Tibial nerve (tissue), 4 donors: ENCODE results near the gene TMEM205. TPM values are rescaled to one million over a fixed set of nuclear protein-coding genes. Genes with fewer than 3 reads are reported as not detected.
"Not testable (repeated sequence)": the region's sequence is repeated elsewhere in the genome, so short reads cannot be mapped to it uniquely, and the experiment has no call there.

Experiments
- DNase-seq, 2 donors: peaks; one replicate each; pipeline ENCODE4 v3.0.0-alpha.2; 2019; ENCODE audit warnings: low spot score in 2 of 2
- H3K27ac ChIP-seq, 4 donors: fragments of 200-600 bp; sonication (generic) in 3 of 4; one replicate each; pipeline ENCODE4 v1.5.1; 2017 to 2019; ENCODE audit warnings: mild to moderate bottlenecking in 1 of 4
- H3K27me3 ChIP-seq, 2 donors: fragments of 200-600 bp; sonication (generic) in 1 of 2; one replicate each; pipeline versions ENCODE4 v1.5.1 to v1.6.0; 2017 to 2019
- H3K36me3 ChIP-seq, 3 donors: fragments of 200-600 bp; sonication (generic); one replicate each; pipeline ENCODE4 v1.5.1; 2018 to 2019
- H3K4me1 ChIP-seq, 4 donors: fragments of 200-600 bp; sonication (generic) in 3 of 4; one replicate each; pipeline ENCODE4 v1.5.1; 2017 to 2019
- H3K4me3 ChIP-seq, 4 donors: fragments of 200-600 bp; sonication (generic) in 3 of 4; one replicate each; pipeline ENCODE4 v1.5.1; 2017 to 2019; ENCODE audit warnings: mild to moderate bottlenecking in 1 of 4, moderate library complexity in 1 of 4
- H3K9me3 ChIP-seq, 4 donors: fragments of 200-600 bp; sonication (generic) in 3 of 4; one replicate each; pipeline ENCODE4 v1.5.1; 2017 to 2019
- EP300 ChIP-seq, 2 donors: sonication (generic); formaldehyde crosslinking; IDR thresholded peaks; one replicate each; pipeline ENCODE4 v1.6.1; 2017; ENCODE audit warnings: antibody characterized with exemption in 2 of 2, mild to moderate bottlenecking in 1 of 2
- POLR2A ChIP-seq, 2 donors: fragments of 450-650 bp; IDR thresholded peaks; one replicate each; pipeline ENCODE4 v1.6.1; 2017; ENCODE audit warnings: antibody characterized with exemption in 2 of 2, mild to moderate bottlenecking in 2 of 2, moderate library complexity in 2 of 2
- WGBS, 2 donors: methylation state at CpG; one replicate each; pipeline ENCODE4 v1.1.5; 2018; 5-methylcytosine and 5-hydroxymethylcytosine counted together
- total RNA-seq, 4 donors: library from RNA; depleted of rRNA; stranded (reverse); fragments of >200 nt; gene quantifications; one replicate each; pipeline ENCODE4 v1.1.0, GENCODE V29; 2016
- TF ChIP-seq, protein P1 (sequence below), 5 experiments: fragments of 200-600 bp in 3 of 5; fragments of 450-650 bp in 2 of 5; sonication (generic) in 3 of 5; IDR thresholded peaks; one replicate each; pipeline ENCODE4 v1.5.1; 2016 to 2019; ENCODE audit warnings: antibody characterized with exemption in 5 of 5, mild to moderate bottlenecking in 3 of 5, moderate library complexity in 2 of 5

TMEM205 gene
- total RNA-seq, 4 donors from 2014 or later: 145 to 238 (median 189) TPM

DNA sequence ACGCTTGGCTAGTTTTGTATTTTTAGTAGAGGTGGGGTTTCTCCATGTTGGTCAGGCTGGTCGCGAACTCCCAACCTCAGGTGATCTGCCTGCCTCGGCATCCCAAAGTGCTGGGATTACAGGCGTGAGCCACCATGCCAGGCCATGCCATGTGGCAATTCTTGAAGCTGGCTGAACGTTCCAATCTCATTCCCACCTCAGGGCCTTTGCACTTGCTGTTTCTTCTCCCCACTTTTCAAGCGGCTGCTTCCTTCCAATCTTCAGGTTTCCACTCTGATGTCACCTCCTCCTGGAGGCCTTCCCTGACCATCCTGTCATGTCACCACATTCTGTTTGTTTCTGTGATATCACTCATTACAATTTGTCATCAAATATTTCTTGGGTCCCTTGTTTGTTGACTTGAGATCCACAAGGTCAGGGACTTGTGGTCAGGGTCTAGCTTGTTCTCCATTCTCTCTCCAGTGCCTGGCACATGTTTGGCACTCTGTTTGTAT, 33.8 kb upstream of the TMEM205 start:
- Histone ChIP-seq H3K27ac (peak overlapping the region in 2 of 4 donors; percentile 48 to 92), H3K4me3 (no peak overlapping the region)
- WGBS, 2 donors: 92 to 96% methylated on average over 7 of the region's 7 CpGs

DNA sequence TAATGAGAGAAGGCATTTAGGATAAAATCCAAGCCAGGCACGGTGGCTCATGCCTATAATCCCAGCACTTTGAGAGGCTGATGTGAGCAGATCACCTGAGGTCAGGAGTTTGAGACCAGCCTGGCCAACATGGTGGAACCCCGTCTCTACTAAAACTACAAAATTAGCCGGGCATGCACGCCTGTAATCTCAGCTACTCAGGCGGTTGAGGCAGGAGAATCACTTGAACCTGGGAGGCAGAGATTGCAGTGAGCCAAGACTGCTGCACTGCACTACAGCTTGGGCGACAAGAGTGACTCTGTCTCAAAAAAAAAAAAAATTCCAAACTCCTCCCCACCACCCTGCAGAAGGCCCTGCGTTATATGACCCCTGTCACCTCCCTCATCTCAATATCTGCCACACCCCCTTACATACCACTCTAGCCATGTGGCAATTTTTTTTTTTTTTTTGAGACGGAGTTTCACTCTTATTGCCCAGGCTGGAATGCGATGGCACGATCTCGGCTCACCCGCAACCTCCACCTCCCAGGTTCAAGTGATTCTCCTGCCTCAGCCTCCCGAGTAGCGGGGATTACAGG, 33.3 kb upstream of the TMEM205 start:
- H3K4me3 ChIP-seq, H3K9me3 ChIP-seq, H3K27ac ChIP-seq, H3K36me3 ChIP-seq, DNase-seq: not testable (repeated sequence)
- peaks cover 0 to 31% of the 10 kb centered on the region in 2 donors for H3K27me3 ChIP-seq
- 80 to 81% methylated on average over 14 of the region's 14 CpGs for WGBS, 2 donors
- H3K4me1 ChIP-seq: peaks cover 0 to 73% (median 41%) of the 10 kb centered on the region in 4 donors

More for the DNA sequence above, 33.8 kb upstream of the TMEM205 start:
- H3K4me1 ChIP-seq: peaks cover 0 to 74% (median 41%) of the 10 kb centered on the region in 4 donors
- peaks cover 0 to 31% of the 10 kb centered on the region in 2 donors for H3K27me3 ChIP-seq
- TF ChIP-seq, protein P1, sequence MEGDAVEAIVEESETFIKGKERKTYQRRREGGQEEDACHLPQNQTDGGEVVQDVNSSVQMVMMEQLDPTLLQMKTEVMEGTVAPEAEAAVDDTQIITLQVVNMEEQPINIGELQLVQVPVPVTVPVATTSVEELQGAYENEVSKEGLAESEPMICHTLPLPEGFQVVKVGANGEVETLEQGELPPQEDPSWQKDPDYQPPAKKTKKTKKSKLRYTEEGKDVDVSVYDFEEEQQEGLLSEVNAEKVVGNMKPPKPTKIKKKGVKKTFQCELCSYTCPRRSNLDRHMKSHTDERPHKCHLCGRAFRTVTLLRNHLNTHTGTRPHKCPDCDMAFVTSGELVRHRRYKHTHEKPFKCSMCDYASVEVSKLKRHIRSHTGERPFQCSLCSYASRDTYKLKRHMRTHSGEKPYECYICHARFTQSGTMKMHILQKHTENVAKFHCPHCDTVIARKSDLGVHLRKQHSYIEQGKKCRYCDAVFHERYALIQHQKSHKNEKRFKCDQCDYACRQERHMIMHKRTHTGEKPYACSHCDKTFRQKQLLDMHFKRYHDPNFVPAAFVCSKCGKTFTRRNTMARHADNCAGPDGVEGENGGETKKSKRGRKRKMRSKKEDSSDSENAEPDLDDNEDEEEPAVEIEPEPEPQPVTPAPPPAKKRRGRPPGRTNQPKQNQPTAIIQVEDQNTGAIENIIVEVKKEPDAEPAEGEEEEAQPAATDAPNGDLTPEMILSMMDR (IDR thresholded peaks at IDR 0.05): no peak
- TF ChIP-seq EP300 (IDR thresholded peaks at IDR 0.05) (no peak), POLR2A (IDR thresholded peaks at IDR 0.05) (no peak)
- peaks cover 0 to 6% (median 0%) of the 10 kb centered on the region in 3 donors for H3K36me3 ChIP-seq
- no peak for DNase-seq
- H3K9me3 ChIP-seq: no peaks in the 10 kb centered on the region

GRCh38 chr19:11378319-11379189, 32.5 kb upstream of the TMEM205 start:
- H3K27me3 ChIP-seq: peaks cover 0 to 23% of the 10 kb centered on the region in 2 donors
- peaks cover 0 to 73% (median 37%) of the 10 kb centered on the region in 4 donors for H3K4me1 ChIP-seq
- DNase-seq: peak in 1 of 2 donors; percentile 35
- H3K36me3 ChIP-seq: peaks cover 0 to 6% (median 0%) of the 10 kb centered on the region in 3 donors
- H3K27ac ChIP-seq: peak overlapping the region in 2 of 4 donors; percentile 2 to 39
- no peak for TF ChIP-seq POLR2A (IDR thresholded peaks at IDR 0.05)
- TF ChIP-seq, protein P1 (IDR thresholded peaks at IDR 0.05): peak; percentile 21 to 55 (median 32)
- H3K4me3 ChIP-seq: no peak overlapping the region
- 32 to 39% methylated on average over 8 of the region's 8 CpGs for WGBS, 2 donors
- H3K9me3 ChIP-seq: no peaks in the 10 kb centered on the region

DNA sequence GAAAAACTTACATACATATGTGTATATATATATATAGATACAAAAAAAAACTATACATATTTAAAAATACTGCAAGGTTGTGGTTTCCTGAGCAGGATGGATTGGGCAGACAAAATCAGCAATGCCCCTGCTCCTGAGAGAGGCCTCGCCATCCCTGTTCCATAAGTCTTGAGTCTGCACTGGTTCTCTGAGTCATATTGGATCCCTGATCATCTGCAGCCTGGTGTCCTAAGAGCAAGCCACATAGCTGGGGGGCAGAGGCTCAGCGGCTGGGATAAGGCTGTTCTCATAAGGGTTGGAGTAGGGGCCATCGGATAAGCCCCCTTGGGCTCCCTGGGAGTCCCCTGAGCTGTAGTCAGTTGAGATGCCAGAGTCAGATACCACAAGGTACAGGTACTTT, 31.7 kb upstream of the TMEM205 start:
- Histone ChIP-seq H3K4me3 (no peak overlapping the region), H3K4me1 (peaks cover 0 to 66% (median 33%) of the 10 kb centered on the region in 4 donors), H3K27ac (peak overlapping the region in 2 of 4 donors; percentile 39 to 46), H3K36me3 (peaks cover 0 to 6% (median 0%) of the 10 kb centered on the region in 3 donors), H3K27me3 (peaks cover 0 to 15% of the 10 kb centered on the region in 2 donors), H3K9me3 (no peaks in the 10 kb centered on the region)
- WGBS, 2 donors: 93 to 98% methylated on average over 3 of the region's 3 CpGs
- DNase-seq: no peak
- TF ChIP-seq EP300 (IDR thresholded peaks at IDR 0.05) (no peak), POLR2A (IDR thresholded peaks at IDR 0.05) (no peak)
- TF ChIP-seq, protein P1 (IDR thresholded peaks at IDR 0.05): no peak

- Histone ChIP-seq H3K36me3 (peaks cover 0 to 6% (median 0%) of the 10 kb centered on the region in 3 donors), H3K27ac (peak overlapping the region in 2 of 4 donors; percentile 39 to 46), H3K4me1 (peaks cover 0 to 60% (median 32%) of the 10 kb centered on the region in 4 donors), H3K27me3 (peaks cover 0 to 10% of the 10 kb centered on the region in 2 donors), H3K9me3 (no peaks in the 10 kb centered on the region), H3K4me3 (no peak overlapping the region)
- TF ChIP-seq, protein P1 (IDR thresholded peaks at IDR 0.05): no peak
- no peak for TF ChIP-seq POLR2A (IDR thresholded peaks at IDR 0.05)
- TF ChIP-seq EP300 (IDR thresholded peaks at IDR 0.05): no peak
- peak in 1 of 2 donors; percentile 43 for DNase-seq
Measured at GRCh38 chr19:11377237-11377636, 31.2 kb upstream of the TMEM205 start.
